NCI-H2029 (cell line): ENCODE data around the gene LDHD.
"Not testable (repeated sequence)": the region's sequence is repeated elsewhere in the genome, so short reads cannot be mapped to it uniquely, and the experiment has no call there.

Source experiments
- DNase-seq: peaks from one replicate; lab custom pipeline; 2025; lab: John Stamatoyannopoulos, UW

LDHD gene

DNA sequence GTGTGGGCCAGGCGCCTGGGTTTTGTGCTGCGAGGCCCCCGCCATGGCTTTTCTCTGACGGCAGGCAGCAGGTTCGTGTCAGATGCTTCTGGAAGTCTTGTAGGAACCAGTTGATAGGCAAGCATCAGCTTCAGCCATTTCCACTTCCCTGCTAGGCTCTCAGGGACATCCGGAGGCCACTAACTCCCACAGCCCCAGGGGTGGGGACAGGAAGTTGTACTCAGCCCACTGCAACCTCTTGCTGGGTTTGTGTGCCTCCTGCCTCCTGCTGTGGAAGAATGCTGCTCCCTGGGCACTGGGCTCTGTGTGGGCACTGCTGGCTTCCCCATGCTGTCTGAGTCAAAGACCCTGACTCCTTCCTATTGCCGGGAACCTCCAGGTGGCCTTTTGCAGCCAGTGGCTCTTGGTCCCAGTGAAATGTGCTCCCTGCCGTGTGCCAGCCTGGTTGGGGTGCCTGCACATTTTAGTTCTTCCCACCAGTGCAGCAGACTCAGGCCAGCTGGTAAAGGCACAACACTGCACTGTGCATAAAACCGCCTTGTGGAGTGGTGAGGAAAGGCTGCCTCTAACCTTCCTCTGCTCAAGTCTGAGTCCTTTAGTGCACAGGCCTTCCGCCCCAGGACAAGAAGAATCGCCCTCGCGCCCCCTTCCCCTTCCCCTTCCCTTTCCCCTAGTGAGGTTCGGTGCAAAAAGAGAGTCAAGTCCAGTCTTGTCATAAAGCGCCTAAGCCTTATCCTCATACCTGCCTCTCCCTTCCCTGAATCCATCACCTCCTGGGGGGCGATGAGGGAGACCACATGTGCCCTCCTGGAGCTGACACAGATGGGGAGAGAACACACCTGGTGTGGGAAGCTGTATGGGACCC lies 16.6 kb downstream of the LDHD start:
- DNase-seq, result no peak

DNA sequence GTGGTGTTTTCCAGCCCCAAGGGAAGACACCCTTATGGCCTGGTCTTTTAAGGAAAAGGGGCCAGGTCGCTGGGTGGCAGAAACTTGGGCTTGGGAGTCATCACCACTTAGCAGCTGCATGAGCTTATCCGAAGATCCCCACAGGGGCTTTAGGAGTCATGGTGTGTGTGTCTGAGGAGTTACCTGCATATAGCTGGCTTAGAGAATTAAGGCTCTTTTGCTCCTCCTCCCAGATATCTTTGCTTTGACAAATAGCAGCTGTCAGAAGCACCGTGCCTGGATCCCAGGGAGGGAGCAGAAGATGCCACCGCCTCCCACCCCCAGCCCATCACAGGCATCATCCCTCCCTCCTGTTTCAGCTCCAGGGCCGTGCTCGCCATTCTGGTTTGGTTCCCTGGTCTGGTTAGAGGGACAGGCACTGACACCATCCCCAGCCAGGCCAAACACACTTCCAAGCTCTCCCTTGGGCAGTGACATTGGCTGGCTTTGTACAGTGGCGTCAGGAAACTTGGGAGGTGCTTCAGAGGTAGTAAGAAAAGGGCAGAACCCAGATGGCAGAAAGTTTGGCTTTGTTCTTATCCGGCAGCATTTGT lies 17.4 kb downstream of the LDHD start:
- DNase-seq, result no peak

DNA sequence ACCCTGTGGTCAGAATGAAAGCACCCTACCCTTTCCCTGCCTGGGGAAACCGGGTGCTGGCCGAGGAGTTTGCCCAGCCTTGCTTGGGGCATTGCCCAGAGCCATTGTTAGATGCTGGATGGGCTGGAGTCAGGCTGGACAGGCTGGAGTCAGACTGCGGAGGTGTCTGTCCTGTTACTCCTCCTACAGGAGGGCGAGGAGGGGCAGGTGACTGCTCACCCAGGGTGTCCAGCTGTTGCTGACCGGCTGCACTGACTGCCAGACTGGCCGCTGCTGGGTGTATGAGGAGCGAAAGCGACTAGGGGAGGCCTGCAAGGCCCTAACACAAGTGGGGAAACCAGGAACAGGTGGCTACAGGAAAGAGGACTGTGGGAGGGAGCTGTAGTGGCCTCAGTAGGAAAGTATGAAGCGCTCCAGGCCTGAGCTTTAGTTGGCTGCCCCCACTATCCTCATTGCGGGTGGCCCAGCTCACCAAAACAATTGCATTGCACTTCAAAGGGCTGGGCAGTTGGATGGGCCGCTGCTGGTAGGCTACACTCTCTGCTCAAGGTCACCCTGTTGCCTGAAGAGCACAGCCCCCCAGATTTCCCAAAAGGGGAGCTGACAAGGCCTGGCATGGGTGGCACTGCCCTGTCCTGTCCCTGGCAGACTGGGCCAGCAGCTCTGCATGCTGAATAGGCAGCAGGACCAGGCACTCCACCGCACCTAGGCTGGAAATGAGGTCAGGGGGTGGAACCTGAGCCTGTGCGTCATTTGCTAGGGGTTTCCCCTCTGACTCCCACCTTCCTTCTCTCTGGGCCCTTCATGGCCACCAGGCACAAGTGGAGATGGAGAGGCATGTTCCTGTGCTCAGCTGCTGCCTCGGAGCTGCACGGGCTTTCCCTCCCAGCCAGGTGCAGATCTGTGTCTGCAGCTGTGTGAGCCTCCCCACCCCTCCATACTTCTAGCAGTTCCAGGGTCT lies 18.4 kb downstream of the LDHD start:
- no peak for DNase-seq

DNA sequence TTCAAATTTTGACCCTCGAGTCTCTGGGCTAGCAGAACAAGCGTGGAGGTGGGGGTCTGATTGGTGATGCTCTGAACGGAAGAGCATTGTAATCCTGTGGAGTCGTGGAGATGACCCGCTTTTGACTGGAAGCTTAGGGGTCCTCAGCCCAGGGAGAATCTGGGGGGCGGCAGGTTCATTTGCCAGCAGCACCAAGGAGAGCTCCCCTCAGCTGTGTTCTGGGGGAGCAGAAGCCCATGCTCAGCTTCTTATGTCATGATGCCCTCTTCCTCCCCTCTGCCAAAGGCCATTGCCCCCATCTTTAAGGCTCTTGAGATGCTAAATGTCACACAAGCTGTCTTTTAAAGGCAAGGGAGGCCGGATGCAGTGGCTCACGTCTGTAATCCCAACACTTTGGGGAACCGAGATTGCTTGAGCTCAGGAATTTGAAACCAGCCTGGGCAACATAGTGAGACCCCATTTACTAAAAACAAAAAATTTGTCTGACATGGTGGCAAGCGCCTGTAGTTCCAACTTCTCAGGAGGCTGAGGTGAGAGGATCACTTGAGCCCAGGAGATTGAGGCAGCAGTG lies 19.3 kb downstream of the LDHD start:
- DNase-seq, result no peak

DNA sequence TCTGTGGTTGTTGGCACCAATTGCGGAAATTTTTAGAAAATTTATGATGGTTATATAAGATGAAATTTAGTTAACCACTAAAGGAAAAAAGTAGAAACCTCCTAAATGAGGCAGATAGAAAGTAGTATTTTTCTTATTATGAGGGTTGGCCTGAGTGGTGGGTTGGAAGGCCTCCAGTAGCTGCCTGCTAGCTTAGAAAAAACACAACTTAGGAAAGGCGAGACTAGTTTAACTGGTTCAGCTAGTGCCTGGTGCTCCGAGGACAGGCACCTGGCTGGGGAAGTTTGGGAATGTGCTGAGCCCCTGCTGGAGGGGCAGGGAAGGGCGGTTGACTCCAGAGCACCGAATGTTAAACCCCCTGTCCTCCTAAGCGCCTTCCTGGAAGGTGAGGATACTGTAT lies 19.9 kb downstream of the LDHD start:
- DNase-seq, result no peak

DNA sequence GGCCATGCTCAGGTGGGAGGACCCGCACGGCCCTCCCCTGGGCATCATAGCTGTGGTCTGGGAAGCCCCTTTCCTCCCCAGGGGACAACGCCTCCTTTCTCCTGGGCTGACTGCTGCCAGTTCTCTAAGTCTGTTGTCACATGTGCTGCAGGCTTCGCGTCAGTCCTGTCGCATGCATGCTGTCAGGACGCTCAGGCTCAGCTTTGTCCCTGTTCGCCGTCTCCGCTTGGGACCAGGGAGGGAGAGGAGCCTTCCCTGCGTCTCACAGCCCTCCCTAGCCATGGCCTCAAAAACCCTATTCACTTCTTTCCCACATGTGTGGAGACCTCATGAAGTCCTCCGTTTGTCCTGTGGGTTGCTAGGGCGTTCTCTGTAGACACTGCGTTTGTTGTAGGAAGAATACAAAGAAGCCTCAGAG lies 21.4 kb downstream of the LDHD start:
- no peak for DNase-seq

DNA sequence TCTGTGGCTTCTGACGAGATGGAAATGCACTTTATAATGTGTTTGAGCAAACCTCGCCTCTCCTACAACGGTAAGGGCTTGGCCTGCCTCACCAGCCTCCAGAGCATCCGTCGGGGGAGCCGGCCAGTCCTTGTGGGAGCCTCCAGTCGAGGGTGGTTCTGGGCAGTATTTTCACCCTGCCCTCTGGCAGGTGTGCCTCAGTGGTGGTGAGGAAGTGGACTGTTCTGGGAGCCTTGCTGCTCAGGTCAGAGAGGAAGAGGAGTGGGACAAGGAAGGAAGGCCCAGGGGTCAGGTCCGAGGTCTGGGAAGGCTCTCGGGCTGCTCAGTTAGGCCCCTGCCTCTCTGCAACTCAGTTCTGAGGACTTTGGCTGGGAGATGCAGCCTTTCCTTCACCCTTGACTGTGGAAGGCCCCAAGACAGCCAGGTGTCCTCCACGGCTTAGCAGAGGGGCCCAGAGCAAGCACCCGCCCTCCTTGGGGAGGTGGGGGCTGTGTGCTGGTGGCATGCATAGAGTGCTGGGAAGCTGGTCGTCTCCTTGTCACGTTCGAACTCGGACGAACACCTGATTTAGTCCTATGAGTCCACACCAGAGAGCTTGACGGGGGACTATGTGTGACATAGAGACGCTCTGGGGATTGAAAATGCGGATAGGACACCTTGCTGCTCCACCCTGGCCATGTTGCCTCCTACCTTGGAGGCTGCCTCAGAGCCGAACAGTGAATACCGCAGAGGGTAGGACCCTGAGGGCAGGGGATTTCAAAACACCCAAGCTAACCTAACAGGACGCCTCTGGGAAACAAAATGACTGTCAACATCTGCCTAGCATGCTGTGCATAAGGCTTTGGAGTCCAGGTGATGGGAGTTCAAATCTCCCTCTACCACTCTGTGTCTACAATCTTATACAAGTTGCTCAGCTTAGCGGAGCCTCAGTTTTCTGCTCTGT lies 22.7 kb downstream of the LDHD start:
- no peak for DNase-seq

DNA sequence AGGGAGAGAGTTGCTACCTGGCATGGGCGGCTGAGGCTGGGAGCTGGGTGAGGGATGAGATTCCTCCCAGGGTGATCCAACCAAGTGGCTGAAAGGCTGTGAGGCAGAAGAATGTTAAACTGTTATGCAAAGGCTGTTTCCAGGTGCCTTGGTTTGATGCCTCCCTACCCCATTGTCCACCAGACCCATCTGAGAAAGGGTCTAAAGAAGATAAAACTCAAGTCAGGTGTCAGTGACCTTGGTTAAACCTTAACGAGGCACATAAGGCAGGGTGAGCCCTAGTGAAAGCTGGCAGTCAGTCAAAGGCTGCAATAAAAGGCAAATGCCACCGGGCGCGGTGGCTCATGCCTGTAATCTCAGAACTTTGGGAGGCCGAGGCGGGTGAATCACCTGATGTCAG lies 23.8 kb downstream of the LDHD start:
- DNase-seq, result no peak

DNA sequence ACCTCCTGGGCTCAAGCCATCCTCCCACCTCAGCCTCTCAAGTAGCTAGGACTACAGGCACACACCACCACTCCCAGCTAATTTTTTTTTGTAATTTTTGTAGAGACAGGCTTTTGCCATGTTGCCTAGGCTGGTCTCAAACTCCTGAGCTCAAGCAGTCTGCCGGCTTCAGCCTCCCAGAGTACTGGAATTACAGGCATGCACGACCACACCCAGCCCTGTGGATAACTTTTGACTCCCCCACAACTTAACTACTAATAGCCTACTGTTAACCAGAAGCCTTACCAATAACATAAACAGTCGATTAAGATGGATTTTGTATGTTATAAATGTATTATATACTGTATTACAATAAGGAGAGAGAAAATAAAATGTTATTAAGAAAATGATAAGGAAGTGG lies 25.0 kb downstream of the LDHD start:
- DNase-seq, result not testable (repeated sequence)

DNA sequence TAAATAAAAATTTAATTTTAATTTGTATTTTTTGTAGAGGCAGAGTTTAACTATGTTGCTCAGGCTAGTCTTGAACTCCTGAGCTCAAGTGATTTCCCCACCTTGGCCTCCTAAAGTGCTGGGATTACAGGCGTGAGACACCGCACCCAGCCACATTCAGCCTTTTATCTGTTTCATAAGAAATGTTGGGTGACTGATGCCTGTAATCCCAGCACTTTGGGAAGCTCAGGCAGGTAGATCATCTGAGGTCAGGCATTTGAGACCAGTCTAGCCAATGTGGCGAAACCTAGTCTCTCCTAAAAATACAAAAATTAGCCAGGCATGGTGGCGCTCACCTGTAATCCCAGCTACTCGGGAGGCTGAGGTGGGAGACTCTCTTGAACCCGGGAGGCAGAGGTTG lies 25.7 kb downstream of the LDHD start:
- not testable (repeated sequence) for DNase-seq

DNA sequence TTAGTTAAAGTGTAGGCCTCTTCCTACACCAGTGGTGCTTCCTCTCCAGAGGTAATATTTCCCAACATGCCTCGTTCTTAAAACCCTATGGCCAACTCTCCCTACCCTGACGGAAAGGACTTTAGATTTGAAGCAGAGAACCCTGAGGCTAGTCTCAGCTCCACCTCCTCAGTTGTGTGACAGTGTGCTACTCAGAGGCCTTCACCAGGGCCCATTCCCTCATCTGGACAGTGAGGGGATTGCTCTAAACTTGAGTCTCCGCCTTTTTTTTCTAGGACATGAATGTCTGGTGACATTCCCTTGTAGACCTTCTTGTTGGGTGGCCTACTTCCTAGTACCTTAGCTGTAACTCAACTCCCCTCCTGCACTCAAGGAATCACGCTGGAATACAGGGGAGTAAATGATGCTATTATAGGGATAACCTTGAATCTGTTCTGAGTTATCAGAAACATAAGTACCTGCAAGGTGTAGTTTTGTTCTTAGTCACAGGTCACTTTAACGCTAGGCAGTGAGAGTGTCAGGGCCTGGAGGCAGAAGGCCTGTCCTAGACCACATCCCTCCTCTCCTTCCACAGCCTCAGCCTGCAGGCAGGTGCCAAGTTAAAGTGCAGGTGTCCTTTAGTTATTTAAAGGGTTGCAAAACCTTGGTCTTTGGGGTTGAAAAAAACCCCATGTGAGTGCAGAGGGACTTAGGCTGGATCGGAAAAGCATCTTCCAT lies 26.9 kb downstream of the LDHD start:
- no peak for DNase-seq

DNA sequence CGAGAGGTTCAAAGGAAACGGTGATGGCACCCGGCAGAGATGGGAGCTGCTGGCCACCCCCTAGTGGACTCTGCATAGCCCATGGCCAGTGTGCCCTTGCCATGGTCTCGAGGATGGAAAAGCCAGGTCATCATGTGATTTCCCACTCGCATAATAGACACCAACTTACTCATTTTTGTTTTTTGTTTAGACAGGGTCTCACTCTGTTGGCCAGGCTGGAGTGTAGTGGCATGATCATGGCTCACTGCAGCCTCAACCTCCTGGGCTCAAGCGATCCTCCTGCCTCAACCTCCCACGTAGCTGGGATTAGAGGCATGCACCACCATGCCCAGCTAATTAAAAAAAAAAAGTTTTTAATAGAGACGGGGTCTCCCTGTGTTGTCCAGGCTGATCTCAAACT lies 27.6 kb downstream of the LDHD start:
- no peak for DNase-seq

DNA sequence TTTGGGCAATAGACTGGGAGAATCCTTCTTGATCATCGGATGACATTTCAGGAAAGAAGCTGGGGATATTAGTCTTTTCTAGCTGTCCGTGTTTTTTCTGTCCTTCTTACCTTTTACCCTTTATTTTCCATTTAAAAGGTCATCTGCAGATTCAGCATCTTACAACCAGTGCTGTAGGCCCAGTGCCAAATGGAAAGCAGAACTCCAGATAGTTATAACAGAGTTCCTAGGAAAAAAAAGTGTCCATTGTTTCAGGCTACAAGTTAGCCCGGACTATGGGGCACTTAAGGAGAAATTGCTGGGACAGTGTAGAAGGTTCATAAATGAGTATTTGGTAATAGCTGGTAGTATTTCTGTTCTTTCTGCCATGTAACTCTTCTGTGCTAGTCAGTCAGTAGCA lies 28.4 kb downstream of the LDHD start:
- no peak for DNase-seq

DNA sequence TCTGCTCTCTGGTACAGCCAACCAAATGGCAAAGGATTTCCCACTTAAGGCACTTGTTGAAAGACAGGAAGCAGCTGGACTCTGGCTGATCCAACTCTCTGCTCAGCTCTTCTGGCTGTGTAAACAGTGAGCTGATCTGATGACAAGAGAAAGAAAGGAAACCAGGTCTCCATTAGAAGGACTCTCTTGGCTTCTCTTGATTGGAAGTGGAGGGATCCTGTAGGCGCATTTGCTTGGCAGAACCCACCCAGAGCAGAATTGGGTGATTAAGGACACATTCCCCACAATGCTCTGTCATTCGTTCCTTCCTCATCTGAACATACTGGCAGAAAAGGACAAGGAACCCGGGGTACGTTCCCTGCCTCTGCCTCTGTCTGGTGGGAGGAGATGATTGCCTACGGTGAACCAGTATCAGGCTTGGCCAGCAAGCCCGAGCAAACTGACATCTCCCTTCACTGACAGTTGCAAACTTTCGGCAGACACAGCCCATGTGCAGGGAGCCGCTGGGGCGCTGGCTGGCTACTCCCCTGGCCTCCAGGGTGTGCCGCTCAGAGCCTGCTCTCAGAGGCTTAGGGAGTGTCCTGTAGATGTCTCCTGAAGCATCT lies 29.1 kb downstream of the LDHD start:
- DNase-seq, result peak; percentile 86

DNA sequence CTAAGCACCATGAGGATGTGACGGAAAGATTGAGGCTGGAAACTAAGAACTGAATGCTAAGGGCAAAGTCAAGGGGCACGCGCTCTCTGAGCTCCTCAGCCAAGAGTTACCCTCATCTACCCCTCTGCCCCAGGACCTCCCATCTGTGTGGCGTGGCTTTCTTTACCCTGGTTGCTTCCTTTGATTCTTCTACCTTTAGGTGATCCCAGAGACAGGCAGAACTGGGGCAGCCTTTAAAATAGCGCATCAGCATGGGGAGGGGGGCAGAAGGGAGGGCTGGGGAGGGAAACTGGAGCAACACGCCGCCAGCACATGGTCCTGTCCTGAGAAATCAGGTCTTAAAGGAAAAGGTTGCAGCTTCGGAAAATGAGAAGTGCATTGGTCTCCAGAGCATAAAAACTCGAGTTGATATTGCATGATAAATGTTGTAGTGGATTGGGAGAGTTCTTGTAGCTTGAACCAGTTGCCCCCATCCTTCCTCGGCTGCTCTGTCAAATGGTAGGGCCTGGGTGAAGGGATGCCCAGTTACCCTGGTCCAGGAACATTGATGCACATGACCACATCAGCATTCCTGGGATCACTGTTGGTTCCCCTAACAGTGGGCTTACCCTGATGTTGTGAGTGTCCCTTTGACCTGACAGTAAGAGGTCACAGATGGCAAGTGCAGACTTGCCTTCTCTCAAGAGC lies 29.7 kb downstream of the LDHD start:
- DNase-seq, result no peak

DNA sequence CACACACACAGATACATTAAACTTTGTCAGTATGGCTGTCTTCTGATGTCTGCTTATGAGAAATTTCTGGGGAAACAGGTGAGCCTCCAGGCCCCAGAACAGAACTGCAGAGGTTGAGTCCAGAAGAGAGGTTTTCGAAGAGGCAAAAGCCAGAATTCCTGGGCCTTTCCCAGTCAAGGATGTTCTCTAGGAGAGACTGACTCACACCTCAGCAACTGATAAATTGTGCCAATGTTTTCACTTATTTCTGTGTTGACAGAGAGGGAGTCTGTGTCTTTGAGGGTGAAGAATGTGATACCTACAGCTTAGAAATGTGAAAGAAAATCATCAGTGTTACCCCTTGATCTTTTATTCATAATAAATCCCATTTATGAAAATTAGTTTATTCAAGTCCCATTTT lies 30.3 kb downstream of the LDHD start:
- no peak for DNase-seq

DNA sequence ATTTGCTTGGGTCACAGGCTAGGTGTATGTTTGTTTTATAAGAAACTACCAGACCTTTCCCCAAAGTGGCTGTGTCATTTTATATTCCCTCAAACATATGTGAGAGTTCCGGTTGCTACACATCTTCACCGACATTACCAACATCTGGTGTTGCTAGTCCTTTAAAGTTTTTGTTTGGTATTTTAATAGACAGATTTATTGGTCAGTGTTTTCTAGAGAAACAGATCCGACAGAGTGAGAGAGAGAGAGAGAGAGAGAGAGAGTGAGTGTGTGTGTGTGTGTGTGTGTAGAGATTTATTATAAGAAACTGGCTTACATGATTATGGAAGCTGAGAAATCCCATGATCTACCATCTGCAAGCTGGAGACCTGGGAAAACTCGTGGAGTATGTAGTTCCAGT lies 31.0 kb downstream of the LDHD start:
- no peak for DNase-seq

DNA sequence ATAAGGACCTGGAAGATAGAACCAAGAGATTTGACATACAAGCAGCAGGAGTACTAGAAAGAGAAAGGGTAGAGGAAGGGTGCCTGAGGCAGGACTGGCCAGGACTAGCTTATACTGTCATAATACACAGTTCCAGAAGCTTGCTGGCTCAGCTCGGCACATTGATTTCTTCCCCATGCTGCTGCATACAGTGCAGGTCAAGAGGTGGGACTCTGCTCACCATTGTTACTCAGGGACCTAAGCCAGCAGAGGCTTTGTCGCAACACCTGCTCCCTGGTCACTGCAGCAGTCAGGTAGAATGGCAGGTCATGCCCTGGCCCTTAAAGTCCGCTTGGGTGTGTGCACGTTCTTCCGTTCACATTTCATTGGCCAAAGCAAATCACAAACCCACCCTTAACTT lies 32.8 kb downstream of the LDHD start:
- DNase-seq, result no peak

DNA sequence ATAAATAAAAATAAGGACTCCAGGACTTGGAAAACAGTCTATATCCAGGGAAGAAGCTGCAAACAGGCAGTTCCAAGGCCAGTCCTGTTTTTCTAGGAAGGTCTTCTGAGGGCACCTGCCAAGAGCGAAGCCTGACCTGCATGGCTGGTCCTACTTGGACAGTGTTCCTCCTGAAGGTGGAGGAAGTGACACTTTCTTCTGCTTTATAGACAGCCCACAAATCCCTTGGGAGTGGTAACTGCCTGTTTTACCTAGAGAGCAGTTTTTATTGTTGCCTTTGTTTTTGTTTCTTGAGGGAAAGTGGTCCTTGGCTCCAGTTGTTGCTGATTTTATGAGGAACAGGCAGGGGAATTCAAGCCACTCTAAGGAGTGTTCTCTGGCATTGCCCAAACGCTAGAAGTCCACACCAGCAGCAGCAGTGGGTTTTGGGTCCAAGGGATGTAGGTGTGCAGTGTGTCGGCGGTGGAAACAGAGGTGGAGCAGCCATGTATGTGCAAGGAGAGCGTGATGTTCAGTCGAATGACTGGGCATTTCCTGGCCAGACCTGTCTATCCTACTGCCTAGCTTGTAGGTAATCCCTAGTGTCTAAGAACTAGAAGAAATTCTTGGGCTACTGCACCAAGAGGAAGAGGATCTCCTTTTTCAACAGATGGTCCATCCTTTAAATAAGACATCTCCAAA lies 35.3 kb downstream of the LDHD start:
- DNase-seq, result no peak
